Neuron (in vitro differentiated cells): ENCODE results near the gene OR5B21.

ENCODE experiments used
- H2AFZ ChIP-seq: one replicate; pipeline ENCODE4 v1.6.1; 2013; ENCODE audit warnings: low read depth, mild to moderate bottlenecking, inconsistent platforms, low read length, moderate library complexity
- H3K27me3 ChIP-seq: one replicate; pipeline ENCODE4 v1.6.1; 2013; ENCODE audit warnings: low read length; ENCODE audit not compliant: insufficient read depth
- H3K36me3 ChIP-seq: one replicate; pipeline ENCODE4 v1.6.1; 2013; ENCODE audit warnings: low read length; ENCODE audit not compliant: insufficient read depth
- H3K4me1 ChIP-seq: one replicate; pipeline ENCODE4 v1.6.1; 2013; ENCODE audit warnings: low read length; ENCODE audit not compliant: insufficient read depth
- H3K4me3 ChIP-seq: 2 replicates; pipeline ENCODE4 v1.5.1; 2013; ENCODE audit warnings: mild to moderate bottlenecking, low read length, moderate library complexity
- H3K9me3 ChIP-seq: one replicate; pipeline ENCODE4 v1.6.1; 2013; ENCODE audit warnings: low read length

Gene OR5B21

DNA sequence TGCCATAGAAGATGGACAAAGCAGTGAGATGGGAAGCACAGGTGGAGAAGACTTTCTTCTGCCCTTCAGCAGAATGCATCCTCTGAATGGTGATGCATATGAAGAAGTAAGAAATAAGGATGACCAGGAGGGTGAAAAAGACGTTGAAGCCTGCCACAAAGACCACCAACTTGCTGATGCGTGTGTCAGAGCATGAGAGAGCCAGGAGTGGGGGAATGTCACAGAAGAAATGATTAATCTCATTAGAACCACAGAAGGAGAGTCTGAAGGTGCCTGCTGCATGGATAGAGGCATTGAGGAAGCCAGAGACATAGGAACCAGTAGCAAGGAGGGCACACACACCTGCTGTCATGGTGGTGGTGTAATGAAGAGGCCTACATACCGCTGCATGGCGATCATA, 550 bp downstream of the OR5B21 start:
- H3K9me3 ChIP-seq = no peaks in the 10 kb centered on the region
- H3K4me1 ChIP-seq = no peaks in the 10 kb centered on the region
- H3K4me3 ChIP-seq = no peak overlapping the region
- H3K27me3 ChIP-seq = peaks cover 22% of the 10 kb centered on the region
- H3K36me3 ChIP-seq = no peaks in the 10 kb centered on the region
- H2AFZ ChIP-seq = no peak overlapping the region

GRCh38 chr11:58506935-58507334, 970 bp downstream of the OR5B21 start:
- Histone ChIP-seq H3K4me1 (no peaks in the 10 kb centered on the region), H3K4me3 (no peak overlapping the region), H3K36me3 (no peaks in the 10 kb centered on the region)

GRCh38 chr11:58505849-58506248, 2.1 kb downstream of the OR5B21 start:
- Histone ChIP-seq H3K36me3 (no peaks in the 10 kb centered on the region), H3K4me1 (no peaks in the 10 kb centered on the region), H3K27me3 (peaks cover 22% of the 10 kb centered on the region), H2AFZ (no peak overlapping the region), H3K4me3 (no peak overlapping the region), H3K9me3 (no peaks in the 10 kb centered on the region)

More at GRCh38 chr11:58506935-58507334, 970 bp downstream of the OR5B21 start:
- no peak overlapping the region for H2AFZ ChIP-seq
- peaks cover 22% of the 10 kb centered on the region for H3K27me3 ChIP-seq
- no peaks in the 10 kb centered on the region for H3K9me3 ChIP-seq

DNA sequence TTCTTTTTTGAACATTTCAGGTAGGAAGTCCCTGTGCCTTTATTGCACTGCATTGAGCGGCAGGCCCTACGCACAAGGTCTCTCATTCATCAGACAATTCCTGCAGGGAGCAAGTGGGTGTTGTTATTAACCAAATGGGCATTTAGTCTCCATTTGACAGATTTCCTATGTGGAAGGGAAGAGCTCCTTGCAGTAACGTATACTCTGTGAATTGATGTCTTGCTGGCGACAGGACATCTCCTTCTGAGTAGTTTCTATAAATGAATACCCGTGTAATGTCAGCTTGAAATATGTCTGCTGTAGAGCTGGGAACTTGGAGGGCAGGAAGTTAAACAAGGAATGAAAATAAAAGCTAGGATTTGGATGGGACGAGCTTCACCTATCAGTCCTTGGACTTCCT, 3.7 kb downstream of the OR5B21 start:
- Histone ChIP-seq H3K4me3 (no peak overlapping the region), H3K36me3 (no peaks in the 10 kb centered on the region), H2AFZ (no peak overlapping the region), H3K9me3 (no peaks in the 10 kb centered on the region), H3K4me1 (no peaks in the 10 kb centered on the region), H3K27me3 (peaks cover 17% of the 10 kb centered on the region)

DNA sequence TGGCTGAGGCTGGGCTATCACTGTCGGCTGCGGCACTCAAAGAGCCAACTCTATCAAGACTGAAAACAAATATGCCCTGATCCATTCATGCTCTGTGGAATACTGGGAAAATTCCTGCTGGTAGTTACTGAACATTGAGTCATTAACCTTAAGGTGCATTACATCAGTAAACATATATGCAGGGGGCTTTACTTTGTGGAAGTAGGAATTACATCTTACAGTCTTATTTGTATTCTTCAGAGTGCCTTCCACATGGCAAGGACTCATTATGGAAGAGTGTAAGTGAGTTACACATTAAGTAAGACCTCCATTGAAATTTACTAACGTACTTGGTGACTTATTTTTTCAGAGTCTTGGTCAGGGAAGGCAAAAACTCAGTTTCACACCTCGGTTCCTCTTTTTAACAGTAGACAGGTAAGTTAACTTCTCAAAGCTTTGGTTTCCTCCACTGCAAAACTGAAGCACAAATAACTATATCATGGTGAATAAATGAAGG, 4.5 kb downstream of the OR5B21 start:
- Histone ChIP-seq H3K27me3 (peaks cover 14% of the 10 kb centered on the region), H3K9me3 (no peaks in the 10 kb centered on the region), H3K4me3 (no peak overlapping the region), H3K4me1 (no peaks in the 10 kb centered on the region), H3K36me3 (no peaks in the 10 kb centered on the region), H2AFZ (no peak overlapping the region)

DNA sequence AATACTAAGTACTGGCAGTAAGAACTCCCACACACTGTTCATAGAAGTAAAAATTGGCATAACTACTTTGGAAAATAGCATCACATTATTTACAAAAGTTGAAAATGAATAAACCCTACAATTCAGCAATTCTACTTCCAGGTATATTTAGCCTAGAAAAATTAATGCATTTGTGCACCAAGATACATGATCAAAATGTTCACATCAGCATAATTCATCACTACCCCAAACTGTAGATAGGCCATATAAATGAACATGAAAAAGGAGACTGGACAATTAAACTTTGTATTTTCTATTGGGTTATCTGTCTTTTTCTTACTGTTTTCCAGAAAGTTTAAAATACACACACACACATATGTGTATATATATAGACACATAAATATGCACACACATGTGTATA, 5.9 kb downstream of the OR5B21 start:
- Histone ChIP-seq H3K9me3 (no peaks in the 10 kb centered on the region), H3K27me3 (peaks cover 10% of the 10 kb centered on the region), H3K36me3 (no peaks in the 10 kb centered on the region), H3K4me3 (no peak overlapping the region), H2AFZ (no peak overlapping the region), H3K4me1 (no peaks in the 10 kb centered on the region)

DNA sequence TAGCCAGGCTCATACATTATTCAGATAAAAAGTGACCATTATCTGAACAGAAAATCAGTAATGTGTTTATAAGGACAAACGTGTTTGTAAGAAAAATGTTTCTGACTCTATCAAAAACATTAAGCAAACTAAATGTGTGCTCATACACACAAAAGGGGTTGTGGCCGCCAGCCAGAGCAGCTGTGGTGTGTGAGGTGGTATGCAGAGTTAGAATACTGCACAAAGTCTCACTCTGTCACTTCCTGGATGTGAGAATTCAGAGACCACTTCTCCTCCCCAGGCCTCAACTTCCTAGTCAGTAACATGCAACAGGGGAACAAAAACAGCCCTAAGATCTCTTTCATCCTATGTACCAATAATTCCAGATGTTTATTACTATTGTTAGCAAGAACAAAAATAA, 9.4 kb downstream of the OR5B21 start:
- Histone ChIP-seq H3K4me3 (no peak overlapping the region), H2AFZ (no peak overlapping the region), H3K9me3 (no peaks in the 10 kb centered on the region), H3K27me3 (peaks cover 6% of the 10 kb centered on the region), H3K4me1 (no peaks in the 10 kb centered on the region), H3K36me3 (no peaks in the 10 kb centered on the region)

DNA sequence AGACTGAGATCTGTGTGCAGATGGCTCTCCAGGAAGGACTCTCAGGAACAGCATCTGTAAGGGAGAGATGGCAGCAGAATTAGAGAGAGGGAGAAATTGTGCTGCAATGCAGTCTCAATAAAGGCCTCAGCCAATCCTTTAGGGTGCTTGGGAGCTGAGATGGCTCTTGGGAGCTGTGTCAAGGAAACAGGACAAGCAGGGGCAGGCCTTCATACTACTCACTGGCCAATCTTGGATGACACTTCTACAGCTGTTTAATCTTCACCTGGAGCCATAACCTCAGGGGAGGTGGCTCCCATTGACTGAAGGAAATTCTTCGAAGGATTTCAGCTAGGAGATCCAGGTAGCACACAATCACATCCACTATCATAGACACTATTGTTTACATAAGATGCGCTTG, 10.0 kb downstream of the OR5B21 start:
- Histone ChIP-seq H3K36me3 (no peaks in the 10 kb centered on the region), H3K9me3 (no peaks in the 10 kb centered on the region), H3K4me3 (no peak overlapping the region), H3K27me3 (peaks cover 1% of the 10 kb centered on the region), H2AFZ (no peak overlapping the region), H3K4me1 (no peaks in the 10 kb centered on the region)

DNA sequence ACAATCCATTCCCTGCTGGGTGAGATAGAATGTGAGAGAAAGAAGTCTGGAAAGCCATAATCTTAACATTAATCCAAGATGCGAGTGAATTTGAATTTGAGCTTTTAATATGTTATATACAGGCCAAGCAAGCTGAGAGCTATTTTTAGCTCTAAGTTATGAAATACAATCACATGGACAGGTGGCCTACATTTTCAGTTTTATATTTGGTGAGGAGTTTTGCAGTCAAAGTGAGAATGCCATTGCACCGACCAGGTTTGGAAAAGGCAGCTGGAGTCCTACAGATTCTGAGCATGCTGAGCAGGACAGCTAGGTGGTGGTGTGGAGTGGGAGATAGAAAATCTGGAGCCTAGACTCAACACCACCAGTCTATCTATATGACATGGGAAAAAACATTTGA, 12.0 kb downstream of the OR5B21 start:
- Histone ChIP-seq H3K9me3 (no peaks in the 10 kb centered on the region), H3K4me1 (no peaks in the 10 kb centered on the region), H3K4me3 (no peak overlapping the region), H3K36me3 (no peaks in the 10 kb centered on the region), H3K27me3 (no peaks in the 10 kb centered on the region), H2AFZ (no peak overlapping the region)

- peaks cover 4% of the 10 kb centered on the region for H3K27me3 ChIP-seq
- H3K36me3 ChIP-seq = no peaks in the 10 kb centered on the region
- H3K4me1 ChIP-seq = no peaks in the 10 kb centered on the region
These were observed 13.8 kb downstream of the OR5B21 start for GRCh38 chr11:58494101-58494500.

DNA sequence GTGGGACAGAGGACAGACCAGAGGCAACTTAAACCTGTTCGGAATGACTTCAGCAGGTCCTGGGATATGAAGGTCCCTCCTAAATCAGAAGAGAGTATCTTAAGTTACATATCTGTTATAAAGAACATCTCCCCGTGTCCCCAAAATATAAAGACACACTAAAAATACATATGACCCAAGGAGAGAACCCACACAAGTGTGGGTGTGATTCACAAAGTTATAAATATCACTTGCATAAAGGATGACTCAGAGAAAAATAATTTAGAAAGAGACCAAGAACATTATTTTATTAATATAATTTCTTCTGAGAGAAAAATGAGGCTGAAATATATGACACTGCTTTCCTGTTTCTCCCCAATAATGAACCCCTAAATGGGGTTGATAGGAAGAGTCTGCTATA, 14.2 kb downstream of the OR5B21 start:
- no peaks in the 10 kb centered on the region for H3K9me3 ChIP-seq
- H2AFZ ChIP-seq = no peak overlapping the region
- no peaks in the 10 kb centered on the region for H3K4me1 ChIP-seq
- no peaks in the 10 kb centered on the region for H3K36me3 ChIP-seq
- H3K27me3 ChIP-seq = peaks cover 4% of the 10 kb centered on the region
- no peak overlapping the region for H3K4me3 ChIP-seq

More at GRCh38 chr11:58494101-58494500, 13.8 kb downstream of the OR5B21 start:
- Histone ChIP-seq H3K9me3 (no peaks in the 10 kb centered on the region), H2AFZ (no peak overlapping the region), H3K4me3 (no peak overlapping the region)

GRCh38 chr11:58490827-58491226, 17.1 kb downstream of the OR5B21 start:
- Histone ChIP-seq H3K4me1 (peaks cover 4% of the 10 kb centered on the region), H2AFZ (no peak overlapping the region), H3K27me3 (peaks cover 4% of the 10 kb centered on the region), H3K4me3 (no peak overlapping the region), H3K9me3 (no peaks in the 10 kb centered on the region), H3K36me3 (no peaks in the 10 kb centered on the region)

DNA sequence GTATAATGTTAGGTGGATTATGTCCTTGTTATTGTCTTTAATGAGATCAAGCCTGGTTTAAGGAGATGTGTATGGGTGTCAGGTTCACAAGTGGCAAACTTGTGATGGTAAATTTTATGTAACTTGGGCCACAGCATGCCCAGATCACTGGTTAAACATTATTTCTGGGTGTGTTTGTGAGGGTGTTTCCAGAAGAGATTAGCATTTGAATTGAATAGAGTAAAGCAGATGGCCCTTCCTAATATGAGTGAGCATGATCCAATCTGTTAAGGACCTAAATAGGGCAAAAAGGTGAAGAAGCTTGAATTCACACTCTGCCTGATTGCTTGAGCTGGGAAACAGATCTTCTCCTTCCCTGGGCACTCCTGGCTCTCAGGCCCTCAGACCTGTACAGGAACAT, 20.7 kb downstream of the OR5B21 start:
- peaks cover 4% of the 10 kb centered on the region for H3K4me1 ChIP-seq
- H2AFZ ChIP-seq = no peak overlapping the region
- H3K4me3 ChIP-seq = no peak overlapping the region
- H3K9me3 ChIP-seq = no peaks in the 10 kb centered on the region
- no peaks in the 10 kb centered on the region for H3K36me3 ChIP-seq
- H3K27me3 ChIP-seq = peaks cover 4% of the 10 kb centered on the region

- Histone ChIP-seq H3K4me1 (peaks cover 4% of the 10 kb centered on the region), H3K4me3 (no peak overlapping the region), H2AFZ (no peak overlapping the region), H3K9me3 (no peaks in the 10 kb centered on the region), H3K36me3 (no peaks in the 10 kb centered on the region), H3K27me3 (peaks cover 4% of the 10 kb centered on the region)
These were observed 21.9 kb downstream of the OR5B21 start for GRCh38 chr11:58485961-58486360.
